Vagina (tissue), 2 donors: ENCODE data around the gene ARPC1B.

ENCODE experiments used
- CTCF ChIP-seq, 3 experiments: fragments of 450-650 bp in 2 of 3; fragments of 200-600 bp in 1 of 3; sonication (generic) in 1 of 3; IDR thresholded peaks; one replicate each; pipeline ENCODE4 v1.5.1; 2017 to 2019; ENCODE audit warnings: antibody characterized with exemption in 3 of 3, mild to moderate bottlenecking in 2 of 3, moderate library complexity in 2 of 3
- POLR2A ChIP-seq, 2 donors: fragments of 450-650 bp; IDR thresholded peaks; one replicate each; pipeline ENCODE4 v1.6.1; 2017; ENCODE audit warnings: antibody characterized with exemption in 2 of 2, mild to moderate bottlenecking in 2 of 2, moderate library complexity in 2 of 2
- POLR2AphosphoS5 ChIP-seq, 2 donors: sonication (generic); formaldehyde crosslinking; IDR thresholded peaks; one replicate each; pipeline ENCODE4 v1.9.0; 2017; ENCODE audit warnings: antibody characterized with exemption in 2 of 2, mild to moderate bottlenecking in 2 of 2, low read depth in 1 of 2; ENCODE audit not compliant: insufficient read depth in 1 of 2

- no peak for TF ChIP-seq CTCF (IDR thresholded peaks at IDR 0.05)
- peak in 1 of 2 donors; percentile 58 for TF ChIP-seq POLR2AphosphoS5 (IDR thresholded peaks at IDR 0.05; ENCODE audit: insufficient read depth in 1 of 2, low read depth in 1 of 2)
- no peak for TF ChIP-seq POLR2A (IDR thresholded peaks at IDR 0.05)
Observed at GRCh38 chr7:99375070-99375807, 709 bp downstream of the ARPC1B start.
